Fibroblast of the aortic adventitia (primary cell): ENCODE results near the gene SLCO4A1. TPM values are rescaled to one million over a fixed set of nuclear protein-coding genes. Genes with fewer than 3 reads are reported as not detected.

Experiments used
- DNase-seq: peaks from one replicate; pipeline ENCODE4 v3.0.0-alpha.2; 2010; ENCODE audit warnings: low read depth
- H3K4me3 ChIP-seq: 2 replicates; pipeline ENCODE4 v1.5.1; 2011; ENCODE audit warnings: low read depth, mild to moderate bottlenecking, control low read depth, low read length, moderate library complexity
- total RNA-seq: library from RNA; depleted of rRNA; stranded (reverse); fragments of >200 nt; gene quantifications from 2 replicates; pipeline ENCODE4 v1.2.3, GENCODE V29; 2012; ENCODE audit warnings: low replicate concordance
- TF ChIP-seq, protein P1 (sequence below): IDR thresholded peaks from 2 replicates; pipeline ENCODE4 v1.5.1; 2011; ENCODE audit warnings: mild to moderate bottlenecking, low read length, control low read depth, inconsistent platforms; ENCODE audit not compliant: insufficient read depth

The SLCO4A1 gene
- total RNA-seq, 1 donor, result 0.72 TPM

DNA sequence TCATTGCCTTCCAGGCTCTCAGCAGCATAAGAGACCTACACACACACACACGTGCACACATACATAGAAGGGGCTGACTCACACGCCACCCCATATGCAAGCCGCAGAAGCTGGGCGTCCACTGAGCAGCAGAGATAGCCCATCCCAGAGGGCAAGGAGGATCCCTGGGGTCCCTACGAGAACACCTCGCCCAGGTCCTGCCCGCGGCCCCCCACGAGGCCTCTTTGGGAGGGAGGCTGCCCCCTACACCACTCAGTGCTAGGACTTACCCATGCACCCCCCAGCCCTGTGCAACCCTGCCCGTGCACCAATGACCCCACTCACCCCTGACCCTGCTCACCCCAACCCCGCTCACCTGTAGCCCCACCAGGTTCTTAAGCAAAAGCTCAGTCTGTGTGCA is 45.8 kb downstream of the SLCO4A1 start:
- TF ChIP-seq, protein P1, sequence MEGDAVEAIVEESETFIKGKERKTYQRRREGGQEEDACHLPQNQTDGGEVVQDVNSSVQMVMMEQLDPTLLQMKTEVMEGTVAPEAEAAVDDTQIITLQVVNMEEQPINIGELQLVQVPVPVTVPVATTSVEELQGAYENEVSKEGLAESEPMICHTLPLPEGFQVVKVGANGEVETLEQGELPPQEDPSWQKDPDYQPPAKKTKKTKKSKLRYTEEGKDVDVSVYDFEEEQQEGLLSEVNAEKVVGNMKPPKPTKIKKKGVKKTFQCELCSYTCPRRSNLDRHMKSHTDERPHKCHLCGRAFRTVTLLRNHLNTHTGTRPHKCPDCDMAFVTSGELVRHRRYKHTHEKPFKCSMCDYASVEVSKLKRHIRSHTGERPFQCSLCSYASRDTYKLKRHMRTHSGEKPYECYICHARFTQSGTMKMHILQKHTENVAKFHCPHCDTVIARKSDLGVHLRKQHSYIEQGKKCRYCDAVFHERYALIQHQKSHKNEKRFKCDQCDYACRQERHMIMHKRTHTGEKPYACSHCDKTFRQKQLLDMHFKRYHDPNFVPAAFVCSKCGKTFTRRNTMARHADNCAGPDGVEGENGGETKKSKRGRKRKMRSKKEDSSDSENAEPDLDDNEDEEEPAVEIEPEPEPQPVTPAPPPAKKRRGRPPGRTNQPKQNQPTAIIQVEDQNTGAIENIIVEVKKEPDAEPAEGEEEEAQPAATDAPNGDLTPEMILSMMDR, result no peak
- no peak for DNase-seq
- no peak overlapping the region for H3K4me3 ChIP-seq

DNA sequence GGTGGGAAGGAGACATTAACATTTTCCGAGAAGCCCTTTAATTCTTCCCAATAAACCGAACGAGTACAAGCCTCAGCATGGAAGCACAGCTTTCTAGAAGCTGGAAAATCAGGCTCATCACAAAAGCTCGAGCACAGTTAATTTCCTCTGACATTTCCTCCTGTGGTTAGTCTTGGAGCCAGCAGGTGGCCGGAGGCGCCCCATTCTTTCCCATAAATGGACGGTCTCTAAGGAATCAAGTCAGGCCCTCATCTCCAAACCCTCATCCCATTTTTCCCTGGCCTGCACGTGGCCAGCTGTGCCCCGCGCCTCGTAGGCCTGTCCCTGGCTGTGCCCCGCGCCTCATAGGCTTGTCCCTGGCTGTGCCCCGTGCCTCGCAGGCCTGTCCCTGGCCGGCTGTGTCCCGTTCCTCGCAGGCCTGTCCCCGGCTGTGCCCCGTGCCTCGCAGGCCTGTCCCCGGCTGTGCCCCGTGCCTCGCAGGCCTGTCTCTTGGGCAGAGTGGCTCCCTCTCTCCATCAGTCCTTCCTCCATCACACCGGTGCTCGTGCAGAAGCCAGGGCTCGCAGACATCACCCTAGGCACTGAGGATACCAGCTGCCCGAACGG is 46.7 kb downstream of the SLCO4A1 start:
- TF ChIP-seq, protein P1, result no peak
- no peak overlapping the region for H3K4me3 ChIP-seq
- DNase-seq, result no peak

DNA sequence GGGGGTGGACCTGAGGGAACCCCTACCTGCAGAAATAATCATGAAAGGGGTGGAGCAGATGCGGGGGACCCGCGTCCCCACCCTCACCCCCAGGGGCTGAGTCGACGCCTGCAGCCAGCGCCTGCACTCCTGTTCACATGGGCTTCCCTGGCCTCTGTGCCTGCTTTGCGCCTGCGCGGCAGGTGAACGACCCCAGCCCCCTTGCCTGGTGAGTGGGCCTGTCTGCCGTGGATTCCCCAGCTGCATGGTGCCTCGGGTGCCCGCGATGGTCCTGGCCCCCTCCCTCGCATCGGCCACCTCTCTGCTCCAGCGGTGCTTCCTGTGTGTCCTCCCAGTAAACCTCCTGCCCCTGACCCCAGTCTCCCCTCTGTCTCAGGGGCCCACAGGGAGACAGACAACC is 47.6 kb downstream of the SLCO4A1 start:
- DNase-seq, result no peak
- TF ChIP-seq, protein P1, result no peak
- no peak overlapping the region for H3K4me3 ChIP-seq

DNA sequence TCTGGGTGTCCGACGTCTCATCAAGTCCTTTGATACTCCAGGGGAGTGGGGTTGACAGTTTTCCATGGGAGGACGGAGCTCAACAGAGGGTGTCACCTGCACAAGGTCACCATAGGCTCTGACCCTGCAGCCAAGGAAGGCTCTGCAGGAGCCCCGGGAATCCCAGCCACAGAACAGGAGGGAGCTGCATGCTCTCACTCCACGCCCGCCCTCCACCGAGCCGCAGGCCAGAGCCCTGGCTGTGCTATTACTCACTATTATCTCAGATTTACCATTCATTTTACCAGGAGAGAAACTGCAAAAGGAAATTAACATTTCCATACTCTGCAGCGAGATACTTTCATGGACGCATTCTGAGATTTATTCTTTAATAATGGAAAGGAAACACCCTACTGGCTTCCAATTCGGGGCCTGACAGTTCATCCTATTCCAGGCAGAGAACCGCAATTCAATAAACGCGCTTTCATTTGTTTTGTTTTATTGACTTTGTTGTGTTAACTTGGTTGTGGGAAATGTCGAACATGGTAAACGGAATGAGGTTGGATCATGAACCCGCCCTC is 48.0 kb downstream of the SLCO4A1 start:
- TF ChIP-seq, protein P1, result no peak
- DNase-seq, result no peak

DNA sequence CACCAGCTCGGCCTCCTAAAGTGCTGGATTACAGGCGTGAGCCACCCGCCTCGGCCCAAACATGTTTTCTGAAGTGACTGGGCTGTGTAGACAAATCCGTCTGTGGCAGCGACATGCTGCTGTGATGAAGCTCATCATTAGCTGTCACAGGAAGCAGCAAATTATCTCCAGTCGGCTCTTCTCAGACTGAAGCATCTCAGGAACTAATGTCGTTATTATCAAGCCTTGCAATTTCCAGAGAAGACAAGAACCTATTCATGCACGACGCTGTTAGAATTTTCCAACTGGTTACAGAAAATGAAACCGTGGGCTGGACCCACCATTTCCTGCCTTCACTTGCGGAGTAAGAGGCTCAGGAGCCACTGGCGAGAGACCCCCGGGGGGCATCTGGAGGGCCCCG is 49.2 kb downstream of the SLCO4A1 start:
- H3K4me3 ChIP-seq, result no peak overlapping the region
- DNase-seq, result no peak
- TF ChIP-seq, protein P1, result no peak

More for the DNA sequence above, 48.0 kb downstream of the SLCO4A1 start:
- H3K4me3 ChIP-seq, result no peak overlapping the region

DNA sequence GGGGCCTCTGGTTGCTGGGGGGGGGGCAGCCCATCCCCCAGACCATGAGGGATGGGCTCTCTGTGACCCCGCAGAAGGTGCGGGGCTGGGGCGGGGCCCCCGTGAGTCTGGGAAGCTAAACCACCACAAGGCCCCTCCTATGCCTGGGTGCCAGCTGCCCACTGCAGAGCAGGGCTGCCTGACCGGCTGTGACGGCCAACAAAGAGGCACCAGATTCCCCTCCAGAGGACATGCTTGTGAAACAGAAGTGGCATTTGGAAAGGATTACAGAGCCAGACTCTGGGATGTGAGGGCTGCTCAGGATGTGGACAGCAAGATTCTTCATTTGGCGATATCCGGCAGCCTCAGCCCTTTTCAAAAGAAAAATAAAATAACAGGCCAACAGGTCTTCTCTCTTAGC is 49.9 kb downstream of the SLCO4A1 start:
- no peak for DNase-seq
- TF ChIP-seq, protein P1, result no peak
- H3K4me3 ChIP-seq, result no peak overlapping the region
